ENCODE measurements around the gene STYXL1. TPM values are rescaled to one million over a fixed set of nuclear protein-coding genes. Genes with fewer than 3 reads are reported as not detected.

The STYXL1 gene
- total and polyA plus RNA-seq, 4 donors = 22.7 to 34.0 (median 29.4) TPM

- WGBS (ENCODE audit: insufficient coverage) = 89% methylated on average over 5 of the region's 5 CpGs
- Histone ChIP-seq H3K9me3 (ENCODE audit: control insufficient read depth, insufficient read depth, low read length) (no peaks in the 10 kb centered on the region), H3K36me3 (ENCODE audit: control insufficient read depth, insufficient read depth, low read length) (no peaks in the 10 kb centered on the region), H3K27ac (ENCODE audit: low read depth, low read length) (no peak overlapping the region), H3K4me3 (ENCODE audit: low read depth, low read length) (no peak overlapping the region), H3K27me3 (ENCODE audit: control insufficient read depth, insufficient read depth, low read length) (no peaks in the 10 kb centered on the region), H3K4me1 (ENCODE audit: control insufficient read depth, insufficient read depth, low read length) (no peaks in the 10 kb centered on the region)
- DNase-seq (ENCODE audit: low read depth in 4 of 6, low spot score in 6 of 6) = no peak
These were observed 32.4 kb upstream of the STYXL1 start for GRCh38 chr7:76080204-76080603.

GRCh38 chr7:76077435-76077834 is 29.6 kb upstream of the STYXL1 start:
- H3K36me3 ChIP-seq (ENCODE audit: control insufficient read depth, insufficient read depth, low read length) = peaks cover 5% of the 10 kb centered on the region
- no peaks in the 10 kb centered on the region for H3K9me3 ChIP-seq (ENCODE audit: control insufficient read depth, insufficient read depth, low read length)
- H3K27ac ChIP-seq (ENCODE audit: low read depth, low read length) = no peak overlapping the region
- H3K4me3 ChIP-seq (ENCODE audit: low read depth, low read length) = no peak overlapping the region
- H3K27me3 ChIP-seq (ENCODE audit: control insufficient read depth, insufficient read depth, low read length) = no peaks in the 10 kb centered on the region
- WGBS (ENCODE audit: insufficient coverage) = 82% methylated on average over 3 of the region's 3 CpGs
- no peak for DNase-seq (ENCODE audit: low read depth in 4 of 6, low spot score in 6 of 6)
- H3K4me1 ChIP-seq (ENCODE audit: control insufficient read depth, insufficient read depth, low read length) = no peaks in the 10 kb centered on the region

GRCh38 chr7:76076995-76077394 is 29.2 kb upstream of the STYXL1 start:
- no peak for DNase-seq (ENCODE audit: low read depth in 4 of 6, low spot score in 6 of 6)
- H3K36me3 ChIP-seq (ENCODE audit: control insufficient read depth, insufficient read depth, low read length) = peaks cover 5% of the 10 kb centered on the region
- H3K4me3 ChIP-seq (ENCODE audit: low read depth, low read length) = no peak overlapping the region
- no peaks in the 10 kb centered on the region for H3K9me3 ChIP-seq (ENCODE audit: control insufficient read depth, insufficient read depth, low read length)
- no peaks in the 10 kb centered on the region for H3K27me3 ChIP-seq (ENCODE audit: control insufficient read depth, insufficient read depth, low read length)
- H3K27ac ChIP-seq (ENCODE audit: low read depth, low read length) = no peak overlapping the region
- whole genome bisulfite sequencing (ENCODE audit: insufficient coverage) = 80% methylated on average over 1 of the region's 6 CpGs
- H3K4me1 ChIP-seq (ENCODE audit: control insufficient read depth, insufficient read depth, low read length) = no peaks in the 10 kb centered on the region

GRCh38 chr7:76074972-76075370 is 27.2 kb upstream of the STYXL1 start:
- Histone ChIP-seq H3K9me3 (ENCODE audit: control insufficient read depth, insufficient read depth, low read length) (no peaks in the 10 kb centered on the region), H3K4me3 (ENCODE audit: low read depth, low read length) (no peak overlapping the region), H3K27me3 (ENCODE audit: control insufficient read depth, insufficient read depth, low read length) (no peaks in the 10 kb centered on the region), H3K27ac (ENCODE audit: low read depth, low read length) (no peak overlapping the region), H3K4me1 (ENCODE audit: control insufficient read depth, insufficient read depth, low read length) (no peaks in the 10 kb centered on the region), H3K36me3 (ENCODE audit: control insufficient read depth, insufficient read depth, low read length) (peaks cover 5% of the 10 kb centered on the region)
- DNase-seq (ENCODE audit: low read depth in 4 of 6, low spot score in 6 of 6) = no peak
- WGBS (ENCODE audit: insufficient coverage) = 83% methylated on average over 2 of the region's 4 CpGs

- H3K27me3 ChIP-seq (ENCODE audit: control insufficient read depth, insufficient read depth, low read length) = no peaks in the 10 kb centered on the region
- no peak overlapping the region for H3K4me3 ChIP-seq (ENCODE audit: low read depth, low read length)
- DNase-seq (ENCODE audit: low read depth in 4 of 6, low spot score in 6 of 6) = no peak
- 96% methylated on average over 34 of the region's 35 CpGs for WGBS (ENCODE audit: insufficient coverage)
- no peak overlapping the region for H3K27ac ChIP-seq (ENCODE audit: low read depth, low read length)
- H3K36me3 ChIP-seq (ENCODE audit: control insufficient read depth, insufficient read depth, low read length) = peaks cover 5% of the 10 kb centered on the region
- H3K9me3 ChIP-seq (ENCODE audit: control insufficient read depth, insufficient read depth, low read length) = no peaks in the 10 kb centered on the region
- H3K4me1 ChIP-seq (ENCODE audit: control insufficient read depth, insufficient read depth, low read length) = no peaks in the 10 kb centered on the region
These were observed 26.6 kb upstream of the STYXL1 start for GRCh38 chr7:76074306-76074971.

- no peaks in the 10 kb centered on the region for H3K9me3 ChIP-seq (ENCODE audit: control insufficient read depth, insufficient read depth, low read length)
- H3K27me3 ChIP-seq (ENCODE audit: control insufficient read depth, insufficient read depth, low read length) = no peaks in the 10 kb centered on the region
- peaks cover 5% of the 10 kb centered on the region for H3K36me3 ChIP-seq (ENCODE audit: control insufficient read depth, insufficient read depth, low read length)
- H3K4me3 ChIP-seq (ENCODE audit: low read depth, low read length) = no peak overlapping the region
- H3K27ac ChIP-seq (ENCODE audit: low read depth, low read length) = no peak overlapping the region
- no peaks in the 10 kb centered on the region for H3K4me1 ChIP-seq (ENCODE audit: control insufficient read depth, insufficient read depth, low read length)
- WGBS (ENCODE audit: insufficient coverage) = 88% methylated on average over 45 of the region's 45 CpGs
- no peak for DNase-seq (ENCODE audit: low read depth in 4 of 6, low spot score in 6 of 6)
These were observed 25.7 kb upstream of the STYXL1 start for GRCh38 chr7:76073335-76073990.

- H3K4me3 ChIP-seq (ENCODE audit: low read depth, low read length) = no peak overlapping the region
- DNase-seq (ENCODE audit: low read depth in 4 of 6, low spot score in 6 of 6) = no peak
- 95% methylated on average over 47 of the region's 47 CpGs for WGBS (ENCODE audit: insufficient coverage)
These were observed 24.7 kb upstream of the STYXL1 start for GRCh38 chr7:76072243-76073148.

GRCh38 chr7:76071316-76072242 is 23.8 kb upstream of the STYXL1 start:
- Histone ChIP-seq H3K4me3 (ENCODE audit: low read depth, low read length) (no peak overlapping the region), H3K27me3 (ENCODE audit: control insufficient read depth, insufficient read depth, low read length) (no peaks in the 10 kb centered on the region), H3K36me3 (ENCODE audit: control insufficient read depth, insufficient read depth, low read length) (peaks cover 15% of the 10 kb centered on the region), H3K27ac (ENCODE audit: low read depth, low read length) (no peak overlapping the region), H3K9me3 (ENCODE audit: control insufficient read depth, insufficient read depth, low read length) (no peaks in the 10 kb centered on the region), H3K4me1 (ENCODE audit: control insufficient read depth, insufficient read depth, low read length) (no peaks in the 10 kb centered on the region)
- DNase-seq (ENCODE audit: low read depth in 4 of 6, low spot score in 6 of 6) = no peak
- WGBS (ENCODE audit: insufficient coverage) = 87% methylated on average over 45 of the region's 47 CpGs

More at GRCh38 chr7:76072243-76073148, 24.7 kb upstream of the STYXL1 start:
- no peaks in the 10 kb centered on the region for H3K27me3 ChIP-seq (ENCODE audit: control insufficient read depth, insufficient read depth, low read length)
- H3K9me3 ChIP-seq (ENCODE audit: control insufficient read depth, insufficient read depth, low read length) = no peaks in the 10 kb centered on the region
- no peaks in the 10 kb centered on the region for H3K4me1 ChIP-seq (ENCODE audit: control insufficient read depth, insufficient read depth, low read length)
- H3K27ac ChIP-seq (ENCODE audit: low read depth, low read length) = no peak overlapping the region
- peaks cover 8% of the 10 kb centered on the region for H3K36me3 ChIP-seq (ENCODE audit: control insufficient read depth, insufficient read depth, low read length)

- no peak overlapping the region for H3K27ac ChIP-seq (ENCODE audit: low read depth, low read length)
- 46% methylated on average over 7 of the region's 8 CpGs for WGBS (ENCODE audit: insufficient coverage)
These were observed 21.4 kb upstream of the STYXL1 start for GRCh38 chr7:76069238-76069638.

More at GRCh38 chr7:76069238-76069638, 21.4 kb upstream of the STYXL1 start:
- Histone ChIP-seq H3K4me1 (ENCODE audit: control insufficient read depth, insufficient read depth, low read length) (no peaks in the 10 kb centered on the region), H3K9me3 (ENCODE audit: control insufficient read depth, insufficient read depth, low read length) (no peaks in the 10 kb centered on the region), H3K36me3 (ENCODE audit: control insufficient read depth, insufficient read depth, low read length) (peaks cover 32% of the 10 kb centered on the region), H3K4me3 (ENCODE audit: low read depth, low read length) (no peak overlapping the region), H3K27me3 (ENCODE audit: control insufficient read depth, insufficient read depth, low read length) (no peaks in the 10 kb centered on the region)
- peak in 2 of 6 donors; percentile 60 for DNase-seq (ENCODE audit: low read depth in 4 of 6, low spot score in 6 of 6)
